ENCODE data around the gene TMEM17. TPM values are rescaled to one million over a fixed set of nuclear protein-coding genes. Genes with fewer than 3 reads are reported as not detected.

Gene TMEM17
- total and polyA plus RNA-seq, 2 of the 13 experiments (the other 11 are each of a cell fraction or from before 2014, with no cell fraction given) = 0.22 to 0.50 TPM

DNA sequence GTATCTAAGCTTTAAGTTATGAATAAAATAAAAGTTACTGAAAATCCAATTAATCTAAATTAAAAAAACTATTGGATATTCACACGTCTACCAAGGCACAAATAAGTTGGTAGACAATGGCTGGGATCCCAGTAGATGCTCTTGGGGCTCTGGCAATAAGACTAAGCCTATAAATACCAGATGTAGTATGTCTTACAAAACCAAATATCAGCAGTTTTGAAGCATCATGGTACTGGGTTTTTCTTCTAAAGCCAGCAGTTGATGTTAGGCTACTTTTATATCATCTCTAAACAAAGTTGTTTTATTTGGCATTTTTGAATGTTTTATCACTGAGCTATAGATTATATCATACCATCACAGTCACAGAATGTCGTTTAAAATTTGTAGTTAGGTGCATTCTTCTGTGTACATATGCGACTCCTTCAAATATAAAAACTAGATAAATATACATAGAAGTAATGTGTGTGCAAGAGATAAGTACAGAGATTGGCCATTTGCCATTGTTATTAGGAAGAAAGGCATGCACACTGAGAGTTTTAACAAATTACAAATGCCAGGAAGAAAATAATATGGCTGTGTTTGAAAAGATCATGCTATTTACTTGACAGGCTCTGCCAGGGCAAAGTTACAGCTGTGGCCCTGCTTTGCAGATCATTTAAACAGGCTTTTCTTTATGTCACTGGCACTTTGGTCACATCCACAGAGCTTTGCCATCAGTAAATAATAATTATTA lies 21.6 kb upstream of the TMEM17 start (continued):
- TF ChIP-seq, protein P1, sequence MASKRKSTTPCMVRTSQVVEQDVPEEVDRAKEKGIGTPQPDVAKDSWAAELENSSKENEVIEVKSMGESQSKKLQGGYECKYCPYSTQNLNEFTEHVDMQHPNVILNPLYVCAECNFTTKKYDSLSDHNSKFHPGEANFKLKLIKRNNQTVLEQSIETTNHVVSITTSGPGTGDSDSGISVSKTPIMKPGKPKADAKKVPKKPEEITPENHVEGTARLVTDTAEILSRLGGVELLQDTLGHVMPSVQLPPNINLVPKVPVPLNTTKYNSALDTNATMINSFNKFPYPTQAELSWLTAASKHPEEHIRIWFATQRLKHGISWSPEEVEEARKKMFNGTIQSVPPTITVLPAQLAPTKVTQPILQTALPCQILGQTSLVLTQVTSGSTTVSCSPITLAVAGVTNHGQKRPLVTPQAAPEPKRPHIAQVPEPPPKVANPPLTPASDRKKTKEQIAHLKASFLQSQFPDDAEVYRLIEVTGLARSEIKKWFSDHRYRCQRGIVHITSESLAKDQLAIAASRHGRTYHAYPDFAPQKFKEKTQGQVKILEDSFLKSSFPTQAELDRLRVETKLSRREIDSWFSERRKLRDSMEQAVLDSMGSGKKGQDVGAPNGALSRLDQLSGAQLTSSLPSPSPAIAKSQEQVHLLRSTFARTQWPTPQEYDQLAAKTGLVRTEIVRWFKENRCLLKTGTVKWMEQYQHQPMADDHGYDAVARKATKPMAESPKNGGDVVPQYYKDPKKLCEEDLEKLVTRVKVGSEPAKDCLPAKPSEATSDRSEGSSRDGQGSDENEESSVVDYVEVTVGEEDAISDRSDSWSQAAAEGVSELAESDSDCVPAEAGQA (IDR thresholded peaks at IDR 0.05; ENCODE audit: low read depth) = no peak
- TF ChIP-seq, protein P1 (CRISPR knock-in tag; IDR thresholded peaks at IDR 0.05; ENCODE audit: borderline replicate concordance) = no peak
- TF ChIP-seq, protein P2, sequence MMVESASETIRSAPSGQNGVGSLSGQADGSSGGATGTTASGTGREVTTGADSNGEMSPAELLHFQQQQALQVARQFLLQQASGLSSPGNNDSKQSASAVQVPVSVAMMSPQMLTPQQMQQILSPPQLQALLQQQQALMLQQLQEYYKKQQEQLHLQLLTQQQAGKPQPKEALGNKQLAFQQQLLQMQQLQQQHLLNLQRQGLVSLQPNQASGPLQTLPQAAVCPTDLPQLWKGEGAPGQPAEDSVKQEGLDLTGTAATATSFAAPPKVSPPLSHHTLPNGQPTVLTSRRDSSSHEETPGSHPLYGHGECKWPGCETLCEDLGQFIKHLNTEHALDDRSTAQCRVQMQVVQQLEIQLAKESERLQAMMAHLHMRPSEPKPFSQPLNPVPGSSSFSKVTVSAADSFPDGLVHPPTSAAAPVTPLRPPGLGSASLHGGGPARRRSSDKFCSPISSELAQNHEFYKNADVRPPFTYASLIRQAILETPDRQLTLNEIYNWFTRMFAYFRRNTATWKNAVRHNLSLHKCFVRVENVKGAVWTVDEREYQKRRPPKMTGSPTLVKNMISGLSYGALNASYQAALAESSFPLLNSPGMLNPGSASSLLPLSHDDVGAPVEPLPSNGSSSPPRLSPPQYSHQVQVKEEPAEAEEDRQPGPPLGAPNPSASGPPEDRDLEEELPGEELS (CRISPR knock-in tag; IDR thresholded peaks at IDR 0.05) = peak; percentile 67
- TF ChIP-seq HNRNPUL1 (IDR thresholded peaks at IDR 0.05; ENCODE audit: low read depth, low read length) (no peak), ZBTB1 (CRISPR knock-in tag; IDR thresholded peaks at IDR 0.05; ENCODE audit: borderline replicate concordance) (no peak), ZNF782 (CRISPR knock-in tag; IDR thresholded peaks at IDR 0.05; ENCODE audit: borderline replicate concordance) (no peak), ZNF496 (CRISPR knock-in tag; IDR thresholded peaks at IDR 0.05; ENCODE audit: insufficient replicate concordance) (no peak), FOXM1 (CRISPR knock-in tag; IDR thresholded peaks at IDR 0.05) (no peak), CAMTA2 (CRISPR knock-in tag; IDR thresholded peaks at IDR 0.05; ENCODE audit: borderline replicate concordance) (no peak), ZNF768 (CRISPR knock-in tag; IDR thresholded peaks at IDR 0.05) (no peak), KAT7 (CRISPR knock-in tag; IDR thresholded peaks at IDR 0.05; ENCODE audit: borderline replicate concordance) (no peak), SNRNP70 (IDR thresholded peaks at IDR 0.05; ENCODE audit: low read depth, low read length) (no peak), SOX5 (CRISPR knock-in tag; IDR thresholded peaks at IDR 0.05; ENCODE audit: borderline replicate concordance) (0 out of 2 replicates have a peak, but pooled peaks have one; percentile 66), ZNF207 (IDR thresholded peaks at IDR 0.05; ENCODE audit: borderline replicate concordance) (no peak)
- TF ChIP-seq, protein P3, sequence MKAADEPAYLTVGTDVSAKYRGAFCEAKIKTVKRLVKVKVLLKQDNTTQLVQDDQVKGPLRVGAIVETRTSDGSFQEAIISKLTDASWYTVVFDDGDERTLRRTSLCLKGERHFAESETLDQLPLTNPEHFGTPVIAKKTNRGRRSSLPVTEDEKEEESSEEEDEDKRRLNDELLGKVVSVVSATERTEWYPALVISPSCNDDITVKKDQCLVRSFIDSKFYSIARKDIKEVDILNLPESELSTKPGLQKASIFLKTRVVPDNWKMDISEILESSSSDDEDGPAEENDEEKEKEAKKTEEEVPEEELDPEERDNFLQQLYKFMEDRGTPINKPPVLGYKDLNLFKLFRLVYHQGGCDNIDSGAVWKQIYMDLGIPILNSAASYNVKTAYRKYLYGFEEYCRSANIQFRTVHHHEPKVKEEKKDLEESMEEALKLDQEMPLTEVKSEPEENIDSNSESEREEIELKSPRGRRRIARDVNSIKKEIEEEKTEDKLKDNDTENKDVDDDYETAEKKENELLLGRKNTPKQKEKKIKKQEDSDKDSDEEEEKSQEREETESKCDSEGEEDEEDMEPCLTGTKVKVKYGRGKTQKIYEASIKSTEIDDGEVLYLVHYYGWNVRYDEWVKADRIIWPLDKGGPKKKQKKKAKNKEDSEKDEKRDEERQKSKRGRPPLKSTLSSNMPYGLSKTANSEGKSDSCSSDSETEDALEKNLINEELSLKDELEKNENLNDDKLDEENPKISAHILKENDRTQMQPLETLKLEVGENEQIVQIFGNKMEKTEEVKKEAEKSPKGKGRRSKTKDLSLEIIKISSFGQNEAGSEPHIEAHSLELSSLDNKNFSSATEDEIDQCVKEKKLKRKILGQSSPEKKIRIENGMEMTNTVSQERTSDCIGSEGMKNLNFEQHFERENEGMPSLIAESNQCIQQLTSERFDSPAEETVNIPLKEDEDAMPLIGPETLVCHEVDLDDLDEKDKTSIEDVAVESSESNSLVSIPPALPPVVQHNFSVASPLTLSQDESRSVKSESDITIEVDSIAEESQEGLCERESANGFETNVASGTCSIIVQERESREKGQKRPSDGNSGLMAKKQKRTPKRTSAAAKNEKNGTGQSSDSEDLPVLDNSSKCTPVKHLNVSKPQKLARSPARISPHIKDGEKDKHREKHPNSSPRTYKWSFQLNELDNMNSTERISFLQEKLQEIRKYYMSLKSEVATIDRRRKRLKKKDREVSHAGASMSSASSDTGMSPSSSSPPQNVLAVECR (CRISPR knock-in tag; IDR thresholded peaks at IDR 0.05; ENCODE audit: borderline replicate concordance) = no peak
- TF ChIP-seq, protein P4, sequence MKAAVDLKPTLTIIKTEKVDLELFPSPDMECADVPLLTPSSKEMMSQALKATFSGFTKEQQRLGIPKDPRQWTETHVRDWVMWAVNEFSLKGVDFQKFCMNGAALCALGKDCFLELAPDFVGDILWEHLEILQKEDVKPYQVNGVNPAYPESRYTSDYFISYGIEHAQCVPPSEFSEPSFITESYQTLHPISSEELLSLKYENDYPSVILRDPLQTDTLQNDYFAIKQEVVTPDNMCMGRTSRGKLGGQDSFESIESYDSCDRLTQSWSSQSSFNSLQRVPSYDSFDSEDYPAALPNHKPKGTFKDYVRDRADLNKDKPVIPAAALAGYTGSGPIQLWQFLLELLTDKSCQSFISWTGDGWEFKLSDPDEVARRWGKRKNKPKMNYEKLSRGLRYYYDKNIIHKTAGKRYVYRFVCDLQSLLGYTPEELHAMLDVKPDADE (CRISPR knock-in tag; IDR thresholded peaks at IDR 0.05) = no peak
